NCI-H510A (cell line): ENCODE measurements around the gene FOXO3.
"Not testable (repeated sequence)": the region's sequence is repeated elsewhere in the genome, so short reads cannot be mapped to it uniquely, and the experiment has no call there.

ENCODE experiments used
- DNase-seq: peaks from one replicate; lab custom pipeline; 2025; lab: John Stamatoyannopoulos, UW

Gene FOXO3

GRCh38 chr6:108630050-108630714, 69.5 kb downstream of the FOXO3 start:
- no peak for DNase-seq

DNA sequence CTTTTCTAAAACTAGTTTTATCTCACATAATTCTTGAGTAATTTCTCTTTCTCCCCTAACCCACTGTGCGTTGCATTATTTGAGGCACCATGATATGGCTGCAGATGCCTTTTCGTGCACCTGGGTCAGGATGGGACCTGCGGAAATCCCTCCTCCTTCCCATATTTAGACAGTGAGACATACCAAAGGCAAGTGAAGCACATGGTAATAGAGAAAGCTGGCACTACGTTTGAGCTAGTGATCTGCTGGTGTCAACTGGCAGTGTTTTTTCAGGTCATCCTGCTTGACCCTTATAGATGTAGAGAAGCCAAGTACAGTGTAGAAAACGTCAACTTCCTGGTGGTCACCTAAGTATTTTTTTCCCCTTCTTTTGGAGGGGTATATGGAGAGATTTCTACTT, 71.7 kb downstream of the FOXO3 start:
- DNase-seq = no peak

DNA sequence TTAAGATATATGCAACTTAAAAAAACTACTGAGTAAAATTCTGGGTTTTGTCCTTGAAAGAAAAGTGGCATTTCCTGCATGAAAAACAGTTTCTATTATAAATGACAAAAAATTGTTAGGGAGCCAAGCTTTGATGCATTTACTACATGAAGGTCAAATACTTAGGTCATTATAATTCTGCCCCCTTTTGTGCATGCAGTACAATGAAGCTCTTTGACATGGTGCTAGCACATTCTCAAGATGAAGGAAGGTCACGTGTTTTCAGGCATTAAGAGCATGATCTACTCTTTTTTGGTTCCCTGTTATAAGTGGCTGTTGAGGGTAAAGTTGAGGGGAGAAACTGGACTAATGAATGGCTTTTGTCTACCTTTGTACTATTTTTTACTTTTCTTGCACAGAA, 72.7 kb downstream of the FOXO3 start:
- no peak for DNase-seq

DNA sequence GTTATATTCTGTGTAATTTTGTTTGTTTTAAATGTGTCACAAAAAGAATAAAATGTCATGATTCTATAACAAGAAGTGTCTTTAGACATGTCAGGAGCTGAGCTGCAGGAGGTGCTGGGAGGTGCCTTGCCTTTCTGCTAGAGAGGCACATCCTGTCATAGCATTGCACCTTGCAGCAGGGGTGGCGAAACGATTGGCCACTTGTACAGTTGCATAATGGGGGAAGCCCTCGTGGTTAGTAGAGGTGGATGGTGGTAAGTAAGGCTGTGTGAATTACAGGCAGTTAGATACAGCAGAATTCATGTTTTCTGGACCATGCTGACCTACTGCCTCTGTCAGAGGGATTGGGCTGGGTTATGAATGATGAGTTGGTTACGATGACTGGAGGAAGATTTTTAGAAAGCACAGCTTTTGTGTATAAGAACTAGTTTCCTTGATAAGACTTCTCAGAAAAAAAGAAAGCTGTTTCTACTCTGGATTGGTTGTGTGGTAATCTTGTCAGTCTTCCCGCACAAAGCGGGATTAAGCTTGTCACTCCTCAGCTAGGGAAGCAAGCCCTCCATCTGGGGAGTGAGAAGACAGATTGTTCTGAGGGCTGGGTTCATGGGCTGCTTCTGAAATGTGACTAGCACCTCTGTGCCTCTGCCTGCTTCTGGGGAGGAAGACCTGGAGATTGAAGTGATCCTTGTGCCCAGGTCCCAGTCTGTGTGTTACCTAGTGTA, 74.9 kb downstream of the FOXO3 start:
- no peak for DNase-seq

DNA sequence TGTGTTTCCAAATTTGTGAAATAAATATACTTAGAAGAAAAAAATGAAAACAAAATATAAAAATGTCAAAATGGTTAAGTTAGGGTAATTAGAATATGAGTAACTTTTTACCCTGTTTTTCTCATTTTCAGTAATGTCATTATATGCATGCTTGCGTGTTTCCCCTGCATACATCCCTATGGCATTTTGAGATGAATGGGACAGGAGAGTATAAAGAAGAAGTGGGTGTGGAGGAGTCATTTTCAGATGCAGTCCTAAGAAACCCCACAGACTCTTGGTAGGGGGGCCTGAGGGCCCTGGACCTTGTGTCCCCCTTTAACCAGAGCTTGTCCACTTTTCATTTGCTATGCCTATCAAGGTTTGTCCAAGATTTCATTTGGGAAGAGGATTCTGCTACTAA, 77.2 kb downstream of the FOXO3 start:
- no peak for DNase-seq

DNA sequence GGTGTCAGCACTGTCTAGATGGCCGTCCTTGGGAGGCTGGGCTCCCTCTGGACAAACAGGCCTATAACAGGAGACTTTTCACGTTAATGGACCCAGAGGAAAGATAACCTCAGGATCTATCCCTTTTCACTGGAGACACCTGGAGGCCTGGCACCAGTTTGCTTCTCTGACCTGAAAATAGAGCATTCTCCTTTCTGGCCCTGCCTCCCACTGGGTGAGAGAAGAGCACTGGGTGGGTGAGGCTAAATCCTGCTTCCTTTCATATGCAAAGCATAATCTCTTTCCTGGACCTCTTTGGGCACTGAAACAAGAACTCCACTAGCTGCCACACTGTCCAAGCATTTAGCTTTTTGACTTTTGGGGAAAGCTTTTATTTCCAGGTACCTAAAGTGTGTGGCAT, 78.3 kb downstream of the FOXO3 start:
- no peak for DNase-seq

GRCh38 chr6:108640104-108640503, 79.4 kb downstream of the FOXO3 start:
- DNase-seq = no peak

- no peak for DNase-seq
Observed at GRCh38 chr6:108643184-108643583, 82.5 kb downstream of the FOXO3 start.

DNA sequence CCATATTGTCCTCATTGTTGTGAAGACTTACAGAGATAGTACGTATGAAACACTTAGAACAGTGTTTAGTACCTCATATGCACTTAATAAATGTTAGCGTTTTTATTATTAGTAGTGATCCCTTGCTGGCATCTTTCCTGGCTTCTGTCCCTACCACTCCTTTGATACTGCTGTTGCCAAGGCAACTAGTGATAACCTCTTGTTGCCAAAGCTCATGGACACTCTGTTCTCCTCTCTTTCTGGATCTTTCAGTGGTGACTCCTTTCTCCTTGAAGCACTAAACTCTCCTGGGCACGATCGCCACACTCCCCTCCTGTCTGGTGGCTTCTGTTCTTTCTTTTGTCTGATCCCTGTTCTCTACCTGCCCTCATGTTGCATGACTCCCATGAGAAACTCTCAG, 83.5 kb downstream of the FOXO3 start:
- DNase-seq = no peak

DNA sequence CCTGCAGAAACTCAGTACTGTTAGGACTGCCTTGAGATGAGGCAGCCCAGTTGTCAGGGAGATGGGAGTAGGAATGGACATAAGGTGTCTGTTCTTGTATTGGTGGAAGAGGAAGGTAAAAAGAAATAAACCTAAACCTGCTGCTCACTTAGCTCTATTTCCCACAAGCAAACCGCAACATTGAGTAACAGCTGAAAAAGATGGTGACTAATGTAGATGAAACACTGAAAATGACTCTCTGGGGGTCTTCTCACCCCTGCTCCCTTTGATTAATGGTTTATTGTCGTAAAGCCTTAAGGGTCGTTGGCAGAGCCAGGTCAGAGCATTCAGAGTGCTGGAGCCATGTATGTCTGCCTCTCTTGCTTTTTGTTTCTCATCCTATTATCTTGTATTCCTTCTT, 87.5 kb downstream of the FOXO3 start:
- DNase-seq = no peak

GRCh38 chr6:108650325-108650724, 89.6 kb downstream of the FOXO3 start:
- DNase-seq = no peak

DNA sequence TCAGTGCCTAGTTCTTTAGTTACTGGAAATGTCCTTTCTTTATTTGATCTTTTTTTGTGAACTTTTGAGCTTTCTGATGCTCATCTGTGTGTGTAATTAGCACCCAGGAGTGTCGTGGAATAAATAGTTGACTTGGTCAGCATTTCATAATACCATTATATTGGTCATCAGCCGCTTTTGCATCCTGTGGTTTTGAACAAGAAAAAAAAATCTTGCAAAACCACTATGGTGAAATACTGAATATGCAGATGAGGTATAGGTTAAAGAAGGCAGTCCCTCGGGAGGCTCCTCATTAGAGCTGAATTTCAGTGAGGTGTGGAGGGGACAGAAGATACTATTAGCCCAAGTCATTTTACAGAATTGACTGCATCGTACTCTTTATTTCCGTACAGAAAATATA, 90.1 kb downstream of the FOXO3 start:
- DNase-seq = no peak

DNA sequence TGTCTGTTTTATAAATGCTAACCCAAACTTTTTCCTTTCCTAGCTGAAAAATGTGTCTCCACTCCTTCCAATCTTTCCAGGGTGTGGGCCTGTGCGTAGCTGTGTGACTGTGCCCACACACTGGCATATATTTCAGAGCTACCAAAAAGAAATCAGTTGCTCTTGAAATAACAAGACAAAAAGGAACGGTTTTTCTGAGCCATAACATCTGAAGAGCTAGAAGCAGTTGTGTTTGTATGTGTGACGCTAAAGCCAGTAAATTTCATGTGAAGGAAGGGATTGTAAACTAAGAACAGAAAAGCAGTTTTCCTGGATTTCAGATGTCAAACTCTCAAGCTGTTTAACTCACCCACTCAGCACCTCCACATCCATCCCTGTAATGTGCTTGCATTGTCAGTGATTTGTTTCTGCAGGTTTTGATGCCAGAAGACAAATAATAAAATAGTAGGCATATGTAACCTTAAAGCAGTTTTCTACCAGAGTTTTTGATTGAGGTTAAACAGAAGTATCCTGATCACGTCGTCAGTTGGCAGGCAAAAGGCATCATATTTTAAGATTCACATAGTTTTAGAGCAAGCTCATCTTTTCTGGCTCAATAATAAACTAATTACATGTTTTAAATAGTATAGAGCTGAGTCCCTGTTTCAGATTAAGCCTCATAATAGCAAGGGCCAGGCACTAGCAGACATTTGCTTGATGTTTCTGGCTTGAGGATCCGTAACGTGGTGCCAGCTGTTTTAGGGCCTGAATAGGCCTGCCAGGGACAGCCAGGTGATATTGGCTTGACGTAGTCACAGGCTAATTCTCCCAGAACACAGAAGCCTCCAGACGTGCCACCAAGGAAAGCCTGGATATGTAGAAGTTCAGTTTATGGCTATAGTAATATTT, 90.9 kb downstream of the FOXO3 start:
- no peak for DNase-seq

GRCh38 chr6:108652375-108652774, 91.7 kb downstream of the FOXO3 start:
- DNase-seq = no peak

GRCh38 chr6:108653949-108654348, 93.2 kb downstream of the FOXO3 start:
- DNase-seq = no peak

GRCh38 chr6:108654465-108655106, 93.9 kb downstream of the FOXO3 start:
- DNase-seq = no peak

GRCh38 chr6:108655806-108656651, 95.3 kb downstream of the FOXO3 start:
- no peak for DNase-seq

DNA sequence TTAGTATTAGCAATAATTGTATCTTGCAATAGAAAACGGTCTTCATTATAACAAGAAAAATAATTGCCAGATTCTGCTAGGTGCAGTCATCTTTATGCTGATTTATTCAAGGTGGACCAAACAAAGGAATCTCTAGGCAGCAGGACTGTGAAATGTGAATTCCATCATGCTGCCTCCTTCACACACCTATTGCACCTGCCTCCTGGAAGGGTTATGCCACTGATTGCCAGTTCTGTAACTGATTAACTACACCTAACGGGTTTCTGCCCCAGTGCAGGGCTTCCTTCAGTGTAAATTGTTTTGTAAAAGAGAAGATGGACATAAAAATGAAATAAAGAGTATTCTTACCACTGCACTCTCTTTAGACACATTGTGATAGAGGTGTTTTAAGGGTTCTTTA, 96.1 kb downstream of the FOXO3 start:
- no peak for DNase-seq

GRCh38 chr6:108658174-108658573, 97.5 kb downstream of the FOXO3 start:
- DNase-seq = no peak

DNA sequence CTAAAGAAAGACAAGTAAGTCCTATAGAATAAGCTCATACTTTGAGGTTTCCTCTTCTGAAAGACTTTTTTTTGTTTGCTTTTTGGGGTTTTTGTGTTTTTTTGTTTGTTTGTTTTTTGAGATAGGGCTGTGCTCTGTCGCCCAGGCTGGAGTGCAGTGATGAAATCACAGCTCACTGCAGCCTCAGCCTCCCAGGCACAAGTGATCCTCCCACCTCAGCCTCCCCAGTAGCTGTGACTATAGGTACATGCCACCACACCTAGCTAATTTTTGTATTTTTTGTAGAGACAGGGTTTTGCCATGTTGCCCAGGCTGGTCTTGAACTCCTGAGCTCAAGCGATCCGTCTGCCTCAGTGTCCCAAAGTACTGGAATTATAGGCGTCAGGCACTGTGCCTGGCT, 98.1 kb downstream of the FOXO3 start:
- DNase-seq = not testable (repeated sequence)

DNA sequence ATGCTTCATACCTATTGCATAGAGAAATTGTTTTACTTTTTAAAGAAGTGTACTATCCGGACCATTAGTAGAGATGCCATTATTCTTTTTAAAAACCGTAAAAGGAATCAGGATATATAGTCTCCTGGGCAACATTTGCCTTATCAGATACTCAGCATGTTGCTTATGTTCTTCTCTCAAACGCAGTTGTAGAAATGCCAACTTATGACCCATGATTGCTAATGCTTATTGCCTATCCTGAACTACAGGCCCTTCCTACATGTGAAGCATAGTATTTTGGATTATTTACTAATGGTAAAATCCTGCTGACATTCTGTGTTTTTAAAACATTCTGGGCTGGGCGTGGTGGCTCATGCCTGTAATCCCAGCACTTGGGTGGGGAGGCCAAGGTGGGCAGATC, 99.5 kb downstream of the FOXO3 start:
- DNase-seq = no peak
